ENCODE results near the gene ARRB1. TPM values are rescaled to one million over a fixed set of nuclear protein-coding genes. Genes with fewer than 3 reads are reported as not detected.

The ARRB1 gene
- total and polyA plus RNA-seq, 9 of the 15 experiments (the other 6 are each of a cell fraction or from before 2014, with no cell fraction given): 6.6 to 45.4 (median 28.5) TPM

DNA sequence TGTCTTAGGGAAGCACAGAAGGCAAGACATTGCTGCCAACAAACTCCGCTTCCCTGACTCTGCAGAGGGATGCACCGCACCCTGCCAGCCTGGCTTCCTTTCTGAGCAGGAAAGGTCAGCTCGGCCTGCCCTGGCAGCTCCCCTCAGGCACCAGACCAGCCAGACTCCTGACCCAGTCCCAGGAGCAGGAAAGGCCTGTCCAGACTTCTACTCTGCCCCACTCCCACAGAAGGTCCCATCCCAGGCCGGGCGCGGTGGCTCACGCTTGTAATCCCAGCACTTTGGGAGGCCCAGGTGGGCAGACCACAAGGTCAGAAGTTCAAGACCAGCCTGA is 17.7 kb downstream of the ARRB1 start:
- no peaks in the 10 kb centered on the region for H4K20me1 ChIP-seq (replicated peaks; ENCODE audit: control insufficient read depth, insufficient read depth, low read length)
- no peak for FAIRE-seq
- H3K9me3 ChIP-seq (replicated peaks; ENCODE audit: control insufficient read depth, insufficient read depth, low read depth, low read length): no peaks in the 10 kb centered on the region
- no peak for ATAC-seq
- H3K9me1 ChIP-seq (ENCODE audit: control insufficient read depth, insufficient read depth, low read length): no peaks in the 10 kb centered on the region
- ChIA-PET POLR2A (interaction anchor here (1.1 to 1.3 kb wide), 3 partner anchors 20 to 67 kb away, joined by 3 to 4 read pairs (median 3); no protein-coding TSS in a partner anchor), CTCF (ENCODE audit: low intra/inter-chr PET ratio) (no interaction called here)
- H3K4me1 ChIP-seq (replicated peaks in 1 of 2; ENCODE audit: control insufficient read depth in 2 of 2, insufficient read depth in 2 of 2, low read length in 2 of 2): peaks cover 53 to 60% of the 10 kb centered on the region in 2 experiments
- no peak for DNase-seq (ENCODE audit: extremely low read depth in 1 of 4, low spot score in 3 of 4)
- in situ Hi-C loops (cut with MboI) (no loop called here), intact Hi-C loops (cut with micrococcal nuclease) (no loop called here)
- no peaks in the 10 kb centered on the region for H3K27me3 ChIP-seq (ENCODE audit: control insufficient read depth in 2 of 2, insufficient read depth in 2 of 2, low read length in 2 of 2)
- no peak overlapping the region for H3K4me3 ChIP-seq
- H3K79me2 ChIP-seq (ENCODE audit: control insufficient read depth, insufficient read depth, low read length): peaks cover 70% of the 10 kb centered on the region
- H3K36me3 ChIP-seq (ENCODE audit: control insufficient read depth, insufficient read depth, low read length): peaks cover 11% of the 10 kb centered on the region; the same call in 1 of the 3 replicates
- no peak overlapping the region for H3K27ac ChIP-seq (ENCODE audit: extremely low read depth, low read depth, low read length)
- BruUV-seq (replicated peaks): no TSS peak
- H2AFZ ChIP-seq (ENCODE audit: low read depth, low read length): no peak overlapping the region
- peak overlapping the region in 1 of 2 experiments; percentile 15; a peak in 1 of 4 replicates for H3K9ac ChIP-seq (ENCODE audit: insufficient read depth in 1 of 2, low read depth in 2 of 2, low read length in 2 of 2)
- no peak for TF ChIP-seq HDAC2 (IDR thresholded peaks at IDR 0.05)
- TF ChIP-seq, protein P1, sequence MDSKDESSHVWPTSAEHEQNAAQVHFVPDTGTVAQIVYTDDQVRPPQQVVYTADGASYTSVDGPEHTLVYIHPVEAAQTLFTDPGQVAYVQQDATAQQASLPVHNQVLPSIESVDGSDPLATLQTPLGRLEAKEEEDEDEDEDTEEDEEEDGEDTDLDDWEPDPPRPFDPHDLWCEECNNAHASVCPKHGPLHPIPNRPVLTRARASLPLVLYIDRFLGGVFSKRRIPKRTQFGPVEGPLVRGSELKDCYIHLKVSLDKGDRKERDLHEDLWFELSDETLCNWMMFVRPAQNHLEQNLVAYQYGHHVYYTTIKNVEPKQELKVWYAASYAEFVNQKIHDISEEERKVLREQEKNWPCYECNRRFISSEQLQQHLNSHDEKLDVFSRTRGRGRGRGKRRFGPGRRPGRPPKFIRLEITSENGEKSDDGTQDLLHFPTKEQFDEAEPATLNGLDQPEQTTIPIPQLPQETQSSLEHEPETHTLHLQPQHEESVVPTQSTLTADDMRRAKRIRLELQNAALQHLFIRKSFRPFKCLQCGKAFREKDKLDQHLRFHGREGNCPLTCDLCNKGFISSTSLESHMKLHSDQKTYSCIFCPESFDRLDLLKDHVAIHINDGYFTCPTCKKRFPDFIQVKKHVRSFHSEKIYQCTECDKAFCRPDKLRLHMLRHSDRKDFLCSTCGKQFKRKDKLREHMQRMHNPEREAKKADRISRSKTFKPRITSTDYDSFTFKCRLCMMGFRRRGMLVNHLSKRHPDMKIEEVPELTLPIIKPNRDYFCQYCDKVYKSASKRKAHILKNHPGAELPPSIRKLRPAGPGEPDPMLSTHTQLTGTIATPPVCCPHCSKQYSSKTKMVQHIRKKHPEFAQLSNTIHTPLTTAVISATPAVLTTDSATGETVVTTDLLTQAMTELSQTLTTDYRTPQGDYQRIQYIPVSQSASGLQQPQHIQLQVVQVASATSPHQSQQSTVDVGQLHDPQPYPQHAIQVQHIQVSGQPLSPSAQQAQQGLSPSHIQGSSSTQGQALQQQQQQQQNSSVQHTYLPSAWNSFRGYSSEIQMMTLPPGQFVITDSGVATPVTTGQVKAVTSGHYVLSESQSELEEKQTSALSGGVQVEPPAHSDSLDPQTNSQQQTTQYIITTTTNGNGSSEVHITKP (IDR thresholded peaks at IDR 0.05; ENCODE audit: partially characterized antibody): no peak
- TF ChIP-seq TEAD4 (IDR thresholded peaks at IDR 0.05; ENCODE audit: low read length): no peak
- no peak for TF ChIP-seq TEAD4 (CRISPR knock-in tag; IDR thresholded peaks at IDR 0.05; ENCODE audit: borderline replicate concordance)
- 93% methylated on average over 3 of the region's 7 CpGs for WGBS (ENCODE audit: insufficient coverage, low coverage, missing lambda C conversion rate)
- H3K4me2 ChIP-seq (ENCODE audit: insufficient read depth, low read length): no peak overlapping the region
